GM23338 (cell line): ENCODE results near the gene RAB40B. TPM values are rescaled to one million over a fixed set of nuclear protein-coding genes. Genes with fewer than 3 reads are reported as not detected.

Experiments used
- ATAC-seq: fragments of 200-7000 bp; cut with Tn5 transposase; 3 replicates; pipeline ENCODE4 v1.9.1; 2020
- DNase-seq: peaks from one replicate; pipeline ENCODE4 v3.0.0-alpha.2; 2015; ENCODE audit warnings: low spot score
- H2AFZ ChIP-seq: fragments of 200-600 bp; sonication (generic); 2 replicates; pipeline ENCODE4 v1.8.0; 2016; ENCODE audit warnings: antibody characterized with exemption, mild to moderate bottlenecking, moderate library complexity
- H3F3A ChIP-seq: fragments of 200-600 bp; sonication (generic); replicated peaks from 2 replicates; pipeline ENCODE4 v1.8.0; 2017; ENCODE audit warnings: antibody characterized with exemption, mixed run types, low read depth
- H3K27ac ChIP-seq: fragments of 200-600 bp; sonication (generic); 2 replicates; pipeline ENCODE4 v1.6.1; 2016; ENCODE audit warnings: low read depth
- H3K27me3 ChIP-seq: fragments of 200-600 bp; sonication (generic); 2 replicates; pipeline ENCODE4 v1.8.0; 2016; ENCODE audit warnings: mild to moderate bottlenecking, mixed run types, moderate library complexity; ENCODE audit not compliant: insufficient read depth
- H3K36me3 ChIP-seq: fragments of 200-600 bp; sonication (generic); 2 replicates; pipeline ENCODE4 v1.8.0; 2016; ENCODE audit warnings: mild to moderate bottlenecking; ENCODE audit not compliant: insufficient read depth
- H3K4me1 ChIP-seq: fragments of 200-600 bp; sonication (generic); 2 replicates; pipeline ENCODE4 v1.8.0; 2016; ENCODE audit warnings: mild to moderate bottlenecking, moderate library complexity; ENCODE audit not compliant: insufficient read depth
- H3K4me2 ChIP-seq: fragments of 200-600 bp; sonication (generic); 2 replicates; pipeline ENCODE4 v1.7.1; 2017; ENCODE audit warnings: mixed run types
- H3K4me3 ChIP-seq: fragments of 200-600 bp; sonication (generic); 2 replicates; pipeline ENCODE4 v1.6.1; 2016; ENCODE audit warnings: mixed run types
- H3K79me2 ChIP-seq: fragments of 200-600 bp; sonication (generic); replicated peaks from 2 replicates; pipeline ENCODE4 v1.8.0; 2017; ENCODE audit warnings: mild to moderate bottlenecking; ENCODE audit not compliant: insufficient read depth
- H3K9me2 ChIP-seq: fragments of 200-600 bp; sonication (generic); 2 replicates; pipeline ENCODE4 v1.8.0; 2017; ENCODE audit not compliant: insufficient read depth
- H4K20me1 ChIP-seq: fragments of 200-600 bp; sonication (generic); replicated peaks from 2 replicates; pipeline ENCODE4 v1.8.0; 2017; ENCODE audit warnings: mild to moderate bottlenecking; ENCODE audit not compliant: insufficient read depth
- H3K27ac Mint-ChIP-seq: 2 replicates; pipeline ENCODE4 v1.8.0; 2020; ENCODE audit warnings: inconsistent platforms, mild to moderate bottlenecking, moderate library complexity, mixed read lengths
- H3K27me3 Mint-ChIP-seq: 3 replicates; pipeline ENCODE4 v1.8.0; 2022; ENCODE audit warnings: low read depth, mild to moderate bottlenecking, moderate library complexity, mixed read lengths, inconsistent platforms; ENCODE audit not compliant: insufficient read depth, poor library complexity
- H3K36me3 Mint-ChIP-seq: 3 replicates; pipeline ENCODE4 v1.8.0; 2021; ENCODE audit warnings: low read depth, mild to moderate bottlenecking, inconsistent platforms, moderate library complexity, mixed read lengths
- H3K4me1 Mint-ChIP-seq: 3 replicates; pipeline ENCODE4 v1.8.0; 2020; ENCODE audit warnings: mild to moderate bottlenecking, inconsistent platforms, mixed read lengths
- H3K4me3 Mint-ChIP-seq: 3 replicates; pipeline ENCODE4 v1.8.0; 2021; ENCODE audit warnings: moderate library complexity, mild to moderate bottlenecking, inconsistent platforms, mixed read lengths
- H3K9me3 Mint-ChIP-seq: 3 replicates; pipeline ENCODE4 v1.8.0; 2020; ENCODE audit warnings: moderate library complexity, mild to moderate bottlenecking, inconsistent platforms, mixed read lengths
- CREB1 ChIP-seq: fragments of 250-450 bp; sonication (Bioruptor Pico); IDR thresholded peaks from 2 replicates; pipeline ENCODE4 v1.5.0; 2020; ENCODE audit warnings: low read depth, mild to moderate bottlenecking, moderate library complexity
- CTCF ChIP-seq, 2 experiments: fragments of 200-600 bp in 1 of 2; sonication (generic) in 1 of 2; conservative IDR thresholded peaks; 2 replicates each; pipeline versions ENCODE4 v1.5.1 to v1.6.1; 2016 to 2017; ENCODE audit warnings: antibody characterized with exemption in 2 of 2, low read depth in 2 of 2, mild to moderate bottlenecking in 2 of 2, moderate library complexity in 1 of 2
- EZH2 ChIP-seq: fragments of 200-600 bp; sonication (generic); IDR thresholded peaks from one replicate; pipeline ENCODE4 v1.8.0; 2017; ENCODE audit warnings: antibody characterized with exemption, mild to moderate bottlenecking, low read depth; ENCODE audit not compliant: unreplicated experiment
- REST ChIP-seq: IDR thresholded peaks from one replicate; pipeline ENCODE4 v1.6.1; 2018; ENCODE audit warnings: antibody characterized with exemption; ENCODE audit not compliant: unreplicated experiment
- STAT1 ChIP-seq: IDR thresholded peaks from one replicate; pipeline ENCODE4 v1.6.1; 2016; ENCODE audit warnings: antibody characterized with exemption; ENCODE audit not compliant: unreplicated experiment
- ZNF114 ChIP-seq: fragments of 250-450 bp; sonication (Bioruptor Pico); IDR thresholded peaks from 2 replicates; pipeline ENCODE4 v1.5.0; 2020; ENCODE audit warnings: mild to moderate bottlenecking, moderate library complexity
- ZNF331 ChIP-seq: fragments of 250-450 bp; sonication (Bioruptor Pico); IDR thresholded peaks from 2 replicates; pipeline ENCODE4 v1.5.0; 2020; ENCODE audit warnings: low read depth, mild to moderate bottlenecking, moderate library complexity
- ZNF462 ChIP-seq: fragments of 250-450 bp; sonication (Bioruptor Pico); IDR thresholded peaks from 2 replicates; pipeline ENCODE4 v1.5.0; 2020; ENCODE audit warnings: mild to moderate bottlenecking, moderate library complexity
- polyA plus RNA-seq: library from polyadenylated mRNA; unstranded; fragments of >200 nt; fragmentation: Nextera tagmentation; extraction: Ambion mirVana; gene quantifications from 2 replicates; pipeline ENCODE4 v1.2.1, GENCODE V29; 2016
- total RNA-seq: library from RNA; depleted of rRNA; stranded (reverse); fragments of >200 nt; shearing (Covaris generic); gene quantifications from 2 replicates; pipeline ENCODE4 v1.2.3, GENCODE V29; 2014

Gene RAB40B
- total and polyA plus RNA-seq, 2 experiments from 2014 or later, result 4.2 to 5.2 TPM

- TF ChIP-seq CTCF (conservative IDR thresholded peaks at IDR 0.05; ENCODE audit: low read depth in 2 of 2) (no peak), ZNF462 (CRISPR knock-in tag) (no peak), ZNF114 (CRISPR knock-in tag) (no peak), EZH2 (no peak)
These were observed 14.2 kb downstream of the RAB40B start (continued) for GRCh38 chr17:82684228-82684841.

GRCh38 chr17:82683534-82683933, 15.0 kb downstream of the RAB40B start:
- no peak overlapping the region for H2AFZ ChIP-seq
- no peaks in the 10 kb centered on the region for H3K4me1 Mint-ChIP-seq
- no peaks in the 10 kb centered on the region for H3K9me2 ChIP-seq
- no peaks in the 10 kb centered on the region for H4K20me1 ChIP-seq
- H3K27me3 Mint-ChIP-seq, result no peaks in the 10 kb centered on the region
- no peak overlapping the region for H3K4me2 ChIP-seq
- H3K27ac ChIP-seq, result no peak overlapping the region
- no peak overlapping the region for H3K4me3 Mint-ChIP-seq
- H3K4me3 ChIP-seq, result no peak overlapping the region
- no peaks in the 10 kb centered on the region for H3F3A ChIP-seq
- H3K36me3 ChIP-seq, result no peaks in the 10 kb centered on the region
- no peaks in the 10 kb centered on the region for H3K27me3 ChIP-seq
- H3K9me3 Mint-ChIP-seq, result peaks cover 9% of the 10 kb centered on the region; the same call in 2 of the 3 replicates
- no peak for DNase-seq
- H3K36me3 Mint-ChIP-seq, result no peaks in the 10 kb centered on the region
- H3K79me2 ChIP-seq, result no peaks in the 10 kb centered on the region
- no peaks in the 10 kb centered on the region for H3K4me1 ChIP-seq
- no peak for ATAC-seq
- H3K27ac Mint-ChIP-seq, result no peak overlapping the region
- TF ChIP-seq STAT1 (no peak), EZH2 (no peak), CREB1 (CRISPR knock-in tag) (no peak), ZNF331 (CRISPR knock-in tag) (no peak), REST (no peak)
